ENCODE measurements around the gene VGLL3. TPM values are rescaled to one million over a fixed set of nuclear protein-coding genes. Genes with fewer than 3 reads are reported as not detected.

Gene VGLL3
- total and polyA plus RNA-seq, 2 donors from 2014 or later = 0.30 to 4.2 TPM

GRCh38 chr3:86973440-86973839 is 17.5 kb downstream of the VGLL3 start:
- no peak for FAIRE-seq
- no peak for TF ChIP-seq CTCF (IDR thresholded peaks at IDR 0.05; ENCODE audit: borderline replicate concordance, extremely low read depth, insufficient read depth)
- H3K27ac ChIP-seq (ENCODE audit: low read depth in 2 of 2, low read length in 2 of 2) = no peak overlapping the region
- no peaks in the 10 kb centered on the region for H3K9me3 ChIP-seq (ENCODE audit: control insufficient read depth in 2 of 3, insufficient read depth in 1 of 3, low read length in 3 of 3)
- no peaks in the 10 kb centered on the region for H3K36me3 ChIP-seq (ENCODE audit: control insufficient read depth in 2 of 3, insufficient read depth in 3 of 3, low read length in 3 of 3)
- H3K4me3 ChIP-seq (ENCODE audit: low read length in 3 of 3) = no peak overlapping the region
- DNase-seq = no peak
- no peaks in the 10 kb centered on the region for H3K4me1 ChIP-seq (ENCODE audit: control insufficient read depth in 2 of 3, insufficient read depth in 2 of 3, low read depth in 1 of 3, low read length in 3 of 3)
- intact Hi-C loops (cut with DNase I) = no loop called here
- no peaks in the 10 kb centered on the region for H3K27me3 ChIP-seq (ENCODE audit: control insufficient read depth, insufficient read depth, low read length)
- no peak overlapping the region for H3K9ac ChIP-seq (ENCODE audit: low read length in 3 of 3)

GRCh38 chr3:86969500-86970189 is 21.3 kb downstream of the VGLL3 start:
- H3K27ac ChIP-seq (ENCODE audit: low read depth in 2 of 2, low read length in 2 of 2) = no peak overlapping the region
- intact Hi-C loops (cut with DNase I) = no loop called here
- FAIRE-seq (no peak), DNase-seq (peak in 1 of 5 donors; percentile 15)
- TF ChIP-seq CTCF (IDR thresholded peaks at IDR 0.05; ENCODE audit: borderline replicate concordance, extremely low read depth, insufficient read depth) = peak; percentile 35
- no peak overlapping the region for H3K9ac ChIP-seq (ENCODE audit: low read length in 3 of 3)
- H3K4me3 ChIP-seq (ENCODE audit: low read length in 3 of 3) = no peak overlapping the region
- H3K9me3 ChIP-seq (ENCODE audit: control insufficient read depth in 2 of 3, insufficient read depth in 1 of 3, low read length in 3 of 3) = no peaks in the 10 kb centered on the region
- H3K27me3 ChIP-seq (ENCODE audit: control insufficient read depth, insufficient read depth, low read length) = no peaks in the 10 kb centered on the region
- no peaks in the 10 kb centered on the region for H3K36me3 ChIP-seq (ENCODE audit: control insufficient read depth in 2 of 3, insufficient read depth in 3 of 3, low read length in 3 of 3)
- H3K4me1 ChIP-seq (ENCODE audit: control insufficient read depth in 2 of 3, insufficient read depth in 2 of 3, low read depth in 1 of 3, low read length in 3 of 3) = no peaks in the 10 kb centered on the region

- Histone ChIP-seq H3K27me3 (ENCODE audit: control insufficient read depth, insufficient read depth, low read length) (no peaks in the 10 kb centered on the region), H3K36me3 (ENCODE audit: control insufficient read depth in 2 of 3, insufficient read depth in 3 of 3, low read length in 3 of 3) (no peaks in the 10 kb centered on the region), H3K9me3 (ENCODE audit: control insufficient read depth in 2 of 3, insufficient read depth in 1 of 3, low read length in 3 of 3) (no peaks in the 10 kb centered on the region), H3K27ac (ENCODE audit: low read depth in 2 of 2, low read length in 2 of 2) (no peak overlapping the region), H3K4me3 (ENCODE audit: low read length in 3 of 3) (no peak overlapping the region), H3K4me1 (ENCODE audit: control insufficient read depth in 2 of 3, insufficient read depth in 2 of 3, low read depth in 1 of 3, low read length in 3 of 3) (no peaks in the 10 kb centered on the region), H3K9ac (ENCODE audit: low read length in 3 of 3) (no peak overlapping the region)
- TF ChIP-seq CTCF (IDR thresholded peaks at IDR 0.05; ENCODE audit: borderline replicate concordance, extremely low read depth, insufficient read depth) = no peak
- DNase-seq = peak in 1 of 5 donors; percentile 43
- FAIRE-seq = no peak
- intact Hi-C loops (cut with DNase I) = no loop called here
Measured at GRCh38 chr3:86968244-86968932, 22.6 kb downstream of the VGLL3 start.
